PC-3 (cell line): ENCODE data around the gene ATXN10. TPM values are rescaled to one million over a fixed set of nuclear protein-coding genes. Genes with fewer than 3 reads are reported as not detected.

Experiments
- ATAC-seq: fragments of 200-7000 bp; cut with Tn5 transposase; 2 replicates; pipeline ENCODE4 v1.9.1; 2020; ENCODE audit warnings: mild to moderate bottlenecking, moderate library complexity
- BruUV-seq: library from RNA; stranded (reverse); fragments of 400-500 nt; replicated peaks from 2 replicates; lab custom pipeline; 2021; lab: Mats Ljungman, UMichigan
- CTCF ChIA-PET: fragments of 300-600 bp; sonication (Branson Sonifier 250); formaldehyde crosslinking; loops from one replicate; lab custom pipeline; 2022; ENCODE audit warnings: antibody characterized with exemption; lab: Charles Lee
- POLR2A ChIA-PET: fragments of 300-600 bp; sonication (Branson Sonifier 250); formaldehyde crosslinking; loops from one replicate; lab custom pipeline; 2022; ENCODE audit warnings: antibody characterized with exemption; ENCODE audit not compliant: unreplicated experiment; lab: Charles Lee
- DNase-seq: peaks from one replicate; pipeline ENCODE4 v3.0.0-alpha.2; 2015
- H2AFZ ChIP-seq: fragments of 300-600 bp; sonication (generic); 2 replicates; pipeline ENCODE4 v1.6.0; 2016; ENCODE audit warnings: antibody characterized with exemption, low read length
- H3F3A ChIP-seq: fragments of 300-600 bp; sonication (generic); one replicate; pipeline ENCODE4 v1.6.0; 2017; ENCODE audit warnings: antibody characterized with exemption, low read length, control low read depth, mild to moderate bottlenecking; ENCODE audit not compliant: unreplicated experiment
- H3K27ac ChIP-seq: fragments of 300-600 bp; sonication (generic); 2 replicates; pipeline ENCODE4 v1.5.1; 2016; ENCODE audit warnings: mild to moderate bottlenecking, low read length
- H3K27me3 ChIP-seq: fragments of 300-600 bp; sonication (generic); 2 replicates; pipeline ENCODE4 v1.6.1; 2016; ENCODE audit warnings: low read length, mixed read lengths
- H3K36me3 ChIP-seq: fragments of 300-600 bp; sonication (generic); 2 replicates; pipeline ENCODE4 v1.6.1; 2016; ENCODE audit warnings: low read depth, mixed run types, low read length, mixed read lengths
- H3K4me1 ChIP-seq: fragments of 300-600 bp; sonication (generic); 2 replicates; pipeline ENCODE4 v1.5.1; 2016; ENCODE audit warnings: low read length; ENCODE audit not compliant: insufficient read depth
- H3K4me2 ChIP-seq: fragments of 300-600 bp; sonication (generic); 2 replicates; pipeline ENCODE4 v1.6.0; 2016; ENCODE audit warnings: low read length
- H3K4me3 ChIP-seq: fragments of 300-600 bp; sonication (generic); 2 replicates; pipeline ENCODE4 v1.5.1; 2016; ENCODE audit warnings: mild to moderate bottlenecking, low read length, mixed read lengths
- H3K79me2 ChIP-seq: fragments of 300-600 bp; sonication (generic); 2 replicates; pipeline ENCODE4 v1.6.1; 2017; ENCODE audit warnings: low read length, mixed read lengths
- H3K9ac ChIP-seq: fragments of 300-600 bp; sonication (generic); 2 replicates; pipeline ENCODE4 v1.6.0; 2016; ENCODE audit warnings: mild to moderate bottlenecking, low read length
- H3K9me2 ChIP-seq: fragments of 300-600 bp; sonication (generic); replicated peaks from 2 replicates; pipeline ENCODE4 v1.6.1; 2016; ENCODE audit warnings: mixed run types, low read length, mixed read lengths
- H3K9me3 ChIP-seq: fragments of 300-600 bp; sonication (generic); 2 replicates; pipeline ENCODE4 v1.6.1; 2016; ENCODE audit warnings: low read length, mixed read lengths
- H4K20me1 ChIP-seq: fragments of 300-600 bp; sonication (generic); 2 replicates; pipeline ENCODE4 v1.6.1; 2016; ENCODE audit warnings: low read length, mixed read lengths
- EZH2 ChIP-seq: fragments of 300-600 bp; sonication (generic); IDR thresholded peaks from one replicate; pipeline ENCODE4 v1.6.1; 2017; ENCODE audit warnings: antibody characterized with exemption, mild to moderate bottlenecking, low read length; ENCODE audit not compliant: unreplicated experiment
- EZH2phosphoT487 ChIP-seq: fragments of 300-600 bp; sonication (generic); IDR thresholded peaks from 2 replicates; pipeline ENCODE4 v1.6.1; 2018; ENCODE audit warnings: mild to moderate bottlenecking, antibody characterized with exemption, low read length, borderline replicate concordance
- intact Hi-C: fragments of 100-400 bp; cut with micrococcal nuclease; formaldehyde crosslinking; loops from 2 replicates; pipeline ENCODE4 v1.9.0; 2023
- total RNA-seq: library from RNA; depleted of rRNA; stranded (reverse); fragments of >200 nt; gene quantifications from 2 replicates; pipeline ENCODE4 v1.2.3, GENCODE V29; 2014
- TF ChIP-seq, protein P1 (sequence below): fragments of 300-600 bp; sonication (generic); conservative IDR thresholded peaks from 2 replicates; pipeline ENCODE4 v1.5.1; 2017; ENCODE audit warnings: antibody characterized with exemption, low read depth, mild to moderate bottlenecking, low read length

Gene ATXN10
- total RNA-seq, 1 experiment from 2014 or later = 40.6 TPM

DNA sequence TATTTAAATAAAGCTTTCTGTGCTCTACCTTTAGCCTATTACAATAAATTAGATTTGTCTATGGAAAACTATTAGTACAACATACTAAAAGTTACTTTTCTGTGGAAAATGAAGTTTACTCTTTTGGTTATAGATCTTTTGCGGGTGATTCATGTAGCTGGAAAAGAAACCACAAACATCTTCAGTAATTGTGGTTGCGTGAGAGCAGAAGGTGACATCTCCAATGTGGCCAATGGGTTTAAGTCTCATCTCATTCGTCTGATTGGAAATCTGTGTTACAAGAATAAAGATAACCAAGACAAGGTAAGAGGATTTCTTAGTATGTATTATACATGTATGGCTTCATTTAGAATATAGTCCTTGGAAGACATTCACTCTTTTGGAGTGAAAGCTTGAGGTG lies 68.6 kb downstream of the ATXN10 start:
- intact Hi-C loops = no loop called here
- peaks cover 6% of the 10 kb centered on the region for H3F3A ChIP-seq
- H3K79me2 ChIP-seq = peaks cover 26% of the 10 kb centered on the region
- no peak for ATAC-seq
- CTCF ChIA-PET = interaction anchor here (0.6 kb wide), 1 partner anchor 58 kb away, joined by 3 read pairs; no protein-coding TSS in a partner anchor
- POLR2A ChIA-PET = no interaction called here
- H3K9me3 ChIP-seq = no peaks in the 10 kb centered on the region
- no peaks in the 10 kb centered on the region for H3K9me2 ChIP-seq
- BruUV-seq = no TSS peak
- no peak overlapping the region for H2AFZ ChIP-seq
- no peak overlapping the region for H3K9ac ChIP-seq
- H3K4me2 ChIP-seq = no peak overlapping the region
- peaks cover 58% of the 10 kb centered on the region for H3K36me3 ChIP-seq
- H3K4me3 ChIP-seq = no peak overlapping the region
- no peak for DNase-seq
- H3K4me1 ChIP-seq = peaks cover 44% of the 10 kb centered on the region
- H3K27ac ChIP-seq = no peak overlapping the region
- no peak for TF ChIP-seq EZH2phosphoT487
- no peak for TF ChIP-seq EZH2
- TF ChIP-seq, protein P1, sequence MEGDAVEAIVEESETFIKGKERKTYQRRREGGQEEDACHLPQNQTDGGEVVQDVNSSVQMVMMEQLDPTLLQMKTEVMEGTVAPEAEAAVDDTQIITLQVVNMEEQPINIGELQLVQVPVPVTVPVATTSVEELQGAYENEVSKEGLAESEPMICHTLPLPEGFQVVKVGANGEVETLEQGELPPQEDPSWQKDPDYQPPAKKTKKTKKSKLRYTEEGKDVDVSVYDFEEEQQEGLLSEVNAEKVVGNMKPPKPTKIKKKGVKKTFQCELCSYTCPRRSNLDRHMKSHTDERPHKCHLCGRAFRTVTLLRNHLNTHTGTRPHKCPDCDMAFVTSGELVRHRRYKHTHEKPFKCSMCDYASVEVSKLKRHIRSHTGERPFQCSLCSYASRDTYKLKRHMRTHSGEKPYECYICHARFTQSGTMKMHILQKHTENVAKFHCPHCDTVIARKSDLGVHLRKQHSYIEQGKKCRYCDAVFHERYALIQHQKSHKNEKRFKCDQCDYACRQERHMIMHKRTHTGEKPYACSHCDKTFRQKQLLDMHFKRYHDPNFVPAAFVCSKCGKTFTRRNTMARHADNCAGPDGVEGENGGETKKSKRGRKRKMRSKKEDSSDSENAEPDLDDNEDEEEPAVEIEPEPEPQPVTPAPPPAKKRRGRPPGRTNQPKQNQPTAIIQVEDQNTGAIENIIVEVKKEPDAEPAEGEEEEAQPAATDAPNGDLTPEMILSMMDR = no peak
- H4K20me1 ChIP-seq = no peaks in the 10 kb centered on the region
- no peaks in the 10 kb centered on the region for H3K27me3 ChIP-seq

GRCh38 chr22:45742866-45743450 lies 71.3 kb downstream of the ATXN10 start:
- peaks cover 44% of the 10 kb centered on the region for H3K79me2 ChIP-seq
- intact Hi-C loops = no loop called here
- peaks cover 41% of the 10 kb centered on the region for H3K4me1 ChIP-seq
- peak overlapping the region; percentile 97 for H3K27ac ChIP-seq
- POLR2A ChIA-PET = interaction anchor here (0.7 kb wide), 1 partner anchor 12 kb away, joined by 3 read pairs; no protein-coding TSS in a partner anchor
- peak overlapping the region; percentile 73 for H3K4me2 ChIP-seq
- no peaks in the 10 kb centered on the region for H3K27me3 ChIP-seq
- ATAC-seq = peak; percentile 74
- BruUV-seq = no TSS peak
- no peaks in the 10 kb centered on the region for H3K9me2 ChIP-seq
- CTCF ChIA-PET = no interaction called here
- H3K4me3 ChIP-seq = peak overlapping the region; percentile 41; the same call in 1 of the 2 replicates
- no peaks in the 10 kb centered on the region for H3K9me3 ChIP-seq
- peaks cover 52% of the 10 kb centered on the region for H3K36me3 ChIP-seq
- peak overlapping the region; percentile 69 for H3K9ac ChIP-seq
- peak; percentile 78 for DNase-seq
- no peak overlapping the region for H2AFZ ChIP-seq
- TF ChIP-seq, protein P1 = no peak
- no peak for TF ChIP-seq EZH2phosphoT487
- TF ChIP-seq EZH2 = no peak
- H3F3A ChIP-seq = peaks cover 4% of the 10 kb centered on the region
- no peaks in the 10 kb centered on the region for H4K20me1 ChIP-seq

GRCh38 chr22:45743687-45744086 lies 72.1 kb downstream of the ATXN10 start:
- peak; percentile 88 for DNase-seq
- peaks cover 51% of the 10 kb centered on the region for H3K79me2 ChIP-seq
- CTCF ChIA-PET = no interaction called here

More at GRCh38 chr22:45743687-45744086, 72.1 kb downstream of the ATXN10 start:
- Histone ChIP-seq H3K9me2 (no peaks in the 10 kb centered on the region), H3K4me2 (peak overlapping the region; percentile 73), H3K9me3 (no peaks in the 10 kb centered on the region), H2AFZ (no peak overlapping the region), H3K36me3 (peaks cover 50% of the 10 kb centered on the region), H3K4me1 (peaks cover 37% of the 10 kb centered on the region), H4K20me1 (no peaks in the 10 kb centered on the region), H3K27me3 (no peaks in the 10 kb centered on the region), H3K27ac (peak overlapping the region; percentile 97), H3K9ac (peak overlapping the region; percentile 69), H3F3A (peaks cover 4% of the 10 kb centered on the region), H3K4me3 (no peak overlapping the region)
- POLR2A ChIA-PET = interaction anchor here (0.7 kb wide), 1 partner anchor 12 kb away, joined by 3 read pairs; no protein-coding TSS in a partner anchor
- no TSS peak for BruUV-seq
- ATAC-seq = peak; percentile 84
- intact Hi-C loops = no loop called here
- TF ChIP-seq EZH2phosphoT487 (no peak), EZH2 (no peak)
- TF ChIP-seq, protein P1 = no peak
